Naive thymus-derived CD4-positive, alpha-beta T cell (primary cell): ENCODE results near the gene CCT7. TPM values are rescaled to one million over a fixed set of nuclear protein-coding genes. Genes with fewer than 3 reads are reported as not detected.

Experiments
- ATAC-seq: fragments of 150-1000 bp; cut with Tn5 transposase; 2 replicates; pipeline ENCODE4 v1.10.0; 2021; ENCODE audit warnings: mild to moderate bottlenecking, moderate library complexity
- CTCF ChIA-PET: fragments of 350-600 bp; sonication (Branson Sonifier 250); formaldehyde crosslinking; loops from one replicate; lab custom pipeline; 2021; ENCODE audit warnings: antibody characterized with exemption; lab: Charles Lee
- POLR2A ChIA-PET: fragments of 350-600 bp; sonication (Branson Sonifier 250); formaldehyde crosslinking; loops from one replicate; lab custom pipeline; 2021; ENCODE audit warnings: antibody characterized with exemption, inconsistent platforms; lab: Charles Lee
- DNase-seq, 9 donors: peaks; one replicate each; pipeline versions ENCODE4 v3.0.0 to v3.0.0-alpha.2; 2020 to 2022; ENCODE audit warnings: mixed read lengths in 1 of 9
- H3K27ac ChIP-seq: one replicate; pipeline ENCODE4 v1.7.0; 2013; ENCODE audit warnings: mild to moderate bottlenecking, low read depth, low read length, moderate library complexity
- H3K27me3 ChIP-seq, 2 donors: one replicate each; pipeline ENCODE4 v1.7.0; 2013; ENCODE audit warnings: low read length in 2 of 2, mild to moderate bottlenecking in 2 of 2, moderate library complexity in 2 of 2; ENCODE audit not compliant: control insufficient read depth in 2 of 2, insufficient read depth in 2 of 2
- H3K36me3 ChIP-seq, 3 experiments: 1 replicate in 2 of 3; 2 replicates in 1 of 3; pipeline ENCODE4 v1.7.0; 2013; ENCODE audit warnings: low read length in 3 of 3, mild to moderate bottlenecking in 3 of 3, moderate library complexity in 1 of 3; ENCODE audit not compliant: insufficient read depth in 3 of 3, control insufficient read depth in 2 of 3
- H3K4me1 ChIP-seq, 2 donors: one replicate each; pipeline ENCODE4 v1.7.0; 2013; ENCODE audit warnings: low read length in 2 of 2, mild to moderate bottlenecking in 2 of 2, moderate library complexity in 1 of 2; ENCODE audit not compliant: control insufficient read depth in 2 of 2, insufficient read depth in 2 of 2
- H3K4me3 ChIP-seq: 2 replicates; pipeline ENCODE4 v1.7.0; 2013; ENCODE audit warnings: mild to moderate bottlenecking, low read length
- H3K9me3 ChIP-seq, 3 experiments: 1 replicate in 2 of 3; 2 replicates in 1 of 3; pipeline ENCODE4 v1.7.0; 2013; ENCODE audit warnings: low read length in 3 of 3; ENCODE audit not compliant: control insufficient read depth in 2 of 3
- H3K27ac Mint-ChIP-seq, 9 donors: one replicate each; pipeline ENCODE4 v1.8.0; 2020 to 2022; ENCODE audit warnings: mixed read lengths in 9 of 9, mild to moderate bottlenecking in 8 of 9, moderate library complexity in 5 of 9, inconsistent platforms in 2 of 9
- H3K27me3 Mint-ChIP-seq, 5 donors: one replicate each; pipeline ENCODE4 v1.8.0; 2021 to 2022; ENCODE audit warnings: mixed read lengths in 5 of 5, mild to moderate bottlenecking in 1 of 5
- H3K36me3 Mint-ChIP-seq, 5 donors: one replicate each; pipeline ENCODE4 v1.8.0; 2020 to 2022; ENCODE audit warnings: mixed read lengths in 5 of 5, mild to moderate bottlenecking in 3 of 5, inconsistent platforms in 1 of 5
- H3K4me1 Mint-ChIP-seq, 7 donors: one replicate each; pipeline ENCODE4 v1.8.0; 2020 to 2022; ENCODE audit warnings: mixed read lengths in 7 of 7, mild to moderate bottlenecking in 3 of 7, inconsistent platforms in 1 of 7
- H3K4me3 Mint-ChIP-seq, 10 donors: one replicate each; pipeline ENCODE4 v1.8.0; 2020 to 2022; ENCODE audit warnings: mild to moderate bottlenecking in 10 of 10, mixed read lengths in 10 of 10, moderate library complexity in 6 of 10, inconsistent platforms in 2 of 10
- H3K9me3 Mint-ChIP-seq, 11 donors: one replicate each; pipeline ENCODE4 v1.8.0; 2020 to 2022; ENCODE audit warnings: mixed read lengths in 11 of 11, mild to moderate bottlenecking in 4 of 11, inconsistent platforms in 1 of 11, moderate library complexity in 1 of 11
- intact Hi-C, 2 donors: fragments of 100-400 bp; cut with micrococcal nuclease; formaldehyde crosslinking; loops; one replicate each; pipeline ENCODE4 v1.15.1; 2023
- polyA plus RNA-seq, 2 donors: library from polyadenylated mRNA; unstranded; fragments of 300-500 nt; fragmentation: Illumina TruSeq; gene quantifications; one replicate each; pipeline ENCODE4 v1.2.3, GENCODE V29; 2021
- total RNA-seq, 6 experiments: library from RNA in 5 of 6; stranded (reverse) in 5 of 6; gene quantifications; 1 replicate in 5 of 6; 2 replicates in 1 of 6; pipeline ENCODE4 v1.2.3 and lab custom pipeline; 2021 to 2026

The CCT7 gene
- total and polyA plus RNA-seq, 7 experiments from 2014 or later = 118 to 322 (median 185) TPM

- intact Hi-C loops = loop anchor here in 1 of 2 donors (10.0 kb wide), 1 partner anchor 412 kb away; the partner anchor contains the start of gene SPR
- Mint-ChIP-seq H3K36me3 (peaks cover 0 to 3% (median 0%) of the 10 kb centered on the region in 5 donors), H3K27me3 (peaks cover 52 to 70% (median 64%) of the 10 kb centered on the region in 5 donors), H3K27ac (no peak overlapping the region), H3K4me3 (no peak overlapping the region), H3K4me1 (peaks cover 0 to 7% (median 0%) of the 10 kb centered on the region in 7 donors), H3K9me3 (peaks cover 0 to 3% (median 0%) of the 10 kb centered on the region in 11 donors)
- Histone ChIP-seq H3K36me3 (no peaks in the 10 kb centered on the region), H3K27me3 (peaks cover 11 to 22% of the 10 kb centered on the region in 2 donors), H3K9me3 (no peaks in the 10 kb centered on the region), H3K27ac (no peak overlapping the region), H3K4me3 (no peak overlapping the region), H3K4me1 (peaks cover 10 to 11% of the 10 kb centered on the region in 2 donors)
- CTCF ChIA-PET = interaction anchor here (0.5 kb wide), 1 partner anchor 1952 kb away, joined by 4 read pairs; no protein-coding TSS in a partner anchor
- no peak for ATAC-seq
- DNase-seq = no peak
- POLR2A ChIA-PET = no interaction called here
Measured at GRCh38 chr2:73297151-73297559, 63.0 kb downstream of the CCT7 start.

GRCh38 chr2:73297586-73297985, 63.5 kb downstream of the CCT7 start:
- Mint-ChIP-seq H3K27me3 (peaks cover 55 to 74% (median 64%) of the 10 kb centered on the region in 5 donors), H3K4me3 (no peak overlapping the region), H3K4me1 (peaks cover 0 to 4% (median 0%) of the 10 kb centered on the region in 7 donors), H3K9me3 (peaks cover 0 to 5% (median 0%) of the 10 kb centered on the region in 11 donors), H3K27ac (no peak overlapping the region), H3K36me3 (peaks cover 0 to 3% (median 0%) of the 10 kb centered on the region in 5 donors)
- intact Hi-C loops = loop anchor here in 1 of 2 donors (10.0 kb wide), 1 partner anchor 413 kb away; the partner anchor contains the start of gene SPR
- ChIA-PET CTCF (no interaction called here), POLR2A (no interaction called here)
- Histone ChIP-seq H3K4me1 (peaks cover 6 to 9% of the 10 kb centered on the region in 2 donors), H3K27me3 (peaks cover 10 to 18% of the 10 kb centered on the region in 2 donors), H3K4me3 (no peak overlapping the region), H3K36me3 (no peaks in the 10 kb centered on the region), H3K27ac (no peak overlapping the region), H3K9me3 (no peaks in the 10 kb centered on the region)
- DNase-seq (no peak), ATAC-seq (no peak)

GRCh38 chr2:73300926-73301325, 66.8 kb downstream of the CCT7 start:
- no peak overlapping the region for H3K4me3 Mint-ChIP-seq
- DNase-seq (no peak), ATAC-seq (no peak)
- CTCF ChIA-PET = interaction anchor here (1.8 kb wide), 1 partner anchor 11 kb away, joined by 4 read pairs; no protein-coding TSS in a partner anchor
- POLR2A ChIA-PET = no interaction called here
- H3K9me3 ChIP-seq = no peaks in the 10 kb centered on the region
- no peak overlapping the region for H3K27ac ChIP-seq
- H3K4me1 Mint-ChIP-seq = no peaks in the 10 kb centered on the region
- H3K4me1 ChIP-seq = no peaks in the 10 kb centered on the region
- H3K36me3 Mint-ChIP-seq = peaks cover 0 to 3% (median 0%) of the 10 kb centered on the region in 5 donors
- H3K36me3 ChIP-seq = no peaks in the 10 kb centered on the region
- intact Hi-C loops = no loop called here
- peaks cover 0 to 4% (median 0%) of the 10 kb centered on the region in 11 donors for H3K9me3 Mint-ChIP-seq
- H3K4me3 ChIP-seq = no peak overlapping the region
- H3K27ac Mint-ChIP-seq = no peak overlapping the region
- H3K27me3 ChIP-seq = peaks cover 0 to 3% of the 10 kb centered on the region in 2 donors
- H3K27me3 Mint-ChIP-seq = peaks cover 42 to 69% (median 61%) of the 10 kb centered on the region in 5 donors

GRCh38 chr2:73301636-73302035, 67.5 kb downstream of the CCT7 start:
- Histone ChIP-seq H3K9me3 (no peaks in the 10 kb centered on the region), H3K27me3 (peaks cover 0 to 3% of the 10 kb centered on the region in 2 donors), H3K4me3 (no peak overlapping the region), H3K36me3 (no peaks in the 10 kb centered on the region), H3K4me1 (no peaks in the 10 kb centered on the region), H3K27ac (no peak overlapping the region)
- POLR2A ChIA-PET = no interaction called here
- Mint-ChIP-seq H3K9me3 (peaks cover 0 to 4% (median 0%) of the 10 kb centered on the region in 11 donors), H3K4me3 (no peak overlapping the region), H3K4me1 (no peaks in the 10 kb centered on the region), H3K27ac (no peak overlapping the region), H3K36me3 (peaks cover 0 to 3% (median 0%) of the 10 kb centered on the region in 5 donors), H3K27me3 (peaks cover 37 to 63% (median 56%) of the 10 kb centered on the region in 5 donors)
- CTCF ChIA-PET = interaction anchor here (0.5 to 0.7 kb wide), 2 partner anchors 19 to 49 kb away, joined by 3 read pairs; no protein-coding TSS in a partner anchor
- DNase-seq = no peak
- intact Hi-C loops = no loop called here
- ATAC-seq = no peak

Other genes with a start within 250 kb of the CCT7 start
- gene SFXN5, start 162.6 kb upstream of the CCT7 start, total RNA-seq = 10 to 100 TPM in 3 of 5 experiments, 1 to 10 TPM in 2; 8.8 to 17.4 (median 10.9) TPM
- 1 to 10 TPM; 2.2 to 4.4 TPM for gene SFXN5, start 162.6 kb upstream of the CCT7 start, polyA plus RNA-seq
- gene RAB11FIP5, start 121.4 kb upstream of the CCT7 start, total RNA-seq = 10 to 100 TPM in 3 of 5 experiments, 1 to 10 TPM in 2; 8.6 to 13.2 (median 11.2) TPM
- 10 to 100 TPM in 1 of 2 donors, 1 to 10 TPM in 1; 5.6 to 12.0 TPM for gene RAB11FIP5, start 121.4 kb upstream of the CCT7 start, polyA plus RNA-seq
- gene NOTO, start 31.7 kb upstream of the CCT7 start, total RNA-seq = not detected
- gene NOTO, start 31.7 kb upstream of the CCT7 start, polyA plus RNA-seq = not detected
- 10 to 100 TPM; 25.1 to 76.2 (median 42.7) TPM for gene SMYD5, start 20.1 kb upstream of the CCT7 start, total RNA-seq
- 10 to 100 TPM; 25.6 to 28.0 TPM for gene SMYD5, start 20.1 kb upstream of the CCT7 start, polyA plus RNA-seq
- 1 to 10 TPM; 4.3 to 8.8 (median 6.9) TPM for gene PRADC1, start 1.1 kb upstream of the CCT7 start, total RNA-seq
- gene PRADC1, start 1.1 kb upstream of the CCT7 start, polyA plus RNA-seq = 10 to 100 TPM; 25.1 to 29.5 TPM
- gene FBXO41, start 50.2 kb downstream of the CCT7 start, total RNA-seq = 10 to 100 TPM; 13.2 to 19.6 (median 17.6) TPM
- gene FBXO41, start 50.2 kb downstream of the CCT7 start, polyA plus RNA-seq = 1 to 10 TPM; 1.5 to 3.2 TPM
- under 1 TPM in 3 of 5 experiments, not detected in 2; 0.15 to 0.16 (median 0.15) TPM for gene EGR4, start 59.2 kb downstream of the CCT7 start, total RNA-seq
- not detected for gene EGR4, start 59.2 kb downstream of the CCT7 start, polyA plus RNA-seq
- gene ALMS1, start 151.5 kb downstream of the CCT7 start, total RNA-seq = 10 to 100 TPM; 16.3 to 46.7 (median 23.5) TPM
- gene ALMS1, start 151.5 kb downstream of the CCT7 start, polyA plus RNA-seq = 1 to 10 TPM; 2.7 to 4.4 TPM